Colonic mucosa (tissue), 4 donors: ENCODE results near the gene DUXB. TPM values are rescaled to one million over a fixed set of nuclear protein-coding genes. Genes with fewer than 3 reads are reported as not detected.

Source experiments
- DNase-seq: peaks from one replicate; pipeline ENCODE4 v3.0.0-alpha.2; 2020
- H3K27ac ChIP-seq: fragments of 200-600 bp; one replicate; pipeline ENCODE4 v1.8.0; 2021
- H3K27me3 ChIP-seq: fragments of 200-600 bp; one replicate; pipeline ENCODE4 v1.8.0; 2021
- H3K36me3 ChIP-seq: fragments of 200-600 bp; one replicate; pipeline ENCODE4 v1.8.0; 2021
- H3K4me1 ChIP-seq: fragments of 200-600 bp; one replicate; pipeline ENCODE4 v1.8.0; 2021; ENCODE audit warnings: mild to moderate bottlenecking
- H3K4me3 ChIP-seq: fragments of 200-600 bp; one replicate; pipeline ENCODE4 v1.8.0; 2021
- H3K9ac ChIP-seq, 2 donors: one replicate each; pipeline ENCODE4 v1.7.0; 2013; ENCODE audit warnings: control low read depth in 2 of 2, low read depth in 2 of 2, low read length in 2 of 2
- H3K9me3 ChIP-seq: fragments of 200-600 bp; one replicate; pipeline ENCODE4 v1.8.0; 2021
- intact Hi-C: fragments of 100-400 bp; cut with DNase I; formaldehyde crosslinking; loops from one replicate; pipeline ENCODE4 v1.14.1; 2022
- total RNA-seq, 2 donors: library from RNA; stranded (reverse); fragmentation: NEBNext Ultra II Directional in 1 of 2; extraction: Animal tissue kit (Norgen Biotek cat#: 25700) in 1 of 2; gene quantifications; one replicate each; pipeline ENCODE4 v1.2.1, GENCODE V29; 2021
- TF ChIP-seq, protein P1 (sequence below): fragments of 200-600 bp; IDR thresholded peaks from one replicate; pipeline ENCODE4 v1.8.0; 2022; ENCODE audit warnings: antibody characterized with exemption, mild to moderate bottlenecking
- donor health status: healthy.
- donor health status: DM: no; HTN: no; CAD: no.
- donor health status: DM: no; HTN: no; CAD: no.

DUXB gene, protein sequence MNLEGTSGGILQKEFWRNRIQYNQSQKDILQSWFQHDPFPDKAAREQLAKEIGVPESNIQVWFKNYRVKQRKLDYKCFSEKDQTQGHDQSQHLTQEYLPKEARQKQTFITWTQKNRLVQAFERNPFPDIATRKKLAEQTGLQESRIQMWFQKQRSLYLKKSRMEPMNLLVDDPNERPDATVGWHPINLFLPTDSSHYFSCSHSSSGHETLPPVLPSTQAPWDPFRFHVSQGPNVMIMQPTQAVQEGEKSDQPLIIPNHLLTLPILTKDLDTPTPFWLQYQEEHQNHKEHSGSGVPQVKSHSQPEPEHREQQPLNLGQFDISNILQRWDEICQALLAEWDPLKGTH
- not detected for total RNA-seq

DNA sequence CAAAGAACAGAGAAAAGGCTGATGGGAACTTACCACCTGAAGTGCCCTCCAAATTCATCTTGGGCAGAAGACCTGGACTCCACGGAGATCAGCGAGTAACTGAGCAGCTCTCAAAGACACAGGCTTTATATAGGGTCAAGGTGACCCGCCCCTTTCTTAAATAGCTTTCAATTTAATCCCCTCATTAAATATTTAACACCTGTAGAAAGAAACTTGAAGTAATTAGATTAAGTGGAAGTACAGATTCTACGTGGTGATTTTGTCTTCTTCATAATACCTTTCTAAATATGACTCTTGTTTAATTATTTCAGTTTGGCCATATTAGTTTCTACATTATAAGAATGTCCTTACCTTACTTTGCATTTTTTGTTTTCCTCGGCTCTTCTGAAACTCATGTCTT, at the start of gene DUXB:
TSS of gene DUXB (minus strand) at position 101 of the 400 bp plus-strand sequence. CDS start at position 58, 43 bp downstream.
- no peaks in the 10 kb centered on the region for H3K36me3 ChIP-seq
- intact Hi-C loops, result no loop called here

DNA sequence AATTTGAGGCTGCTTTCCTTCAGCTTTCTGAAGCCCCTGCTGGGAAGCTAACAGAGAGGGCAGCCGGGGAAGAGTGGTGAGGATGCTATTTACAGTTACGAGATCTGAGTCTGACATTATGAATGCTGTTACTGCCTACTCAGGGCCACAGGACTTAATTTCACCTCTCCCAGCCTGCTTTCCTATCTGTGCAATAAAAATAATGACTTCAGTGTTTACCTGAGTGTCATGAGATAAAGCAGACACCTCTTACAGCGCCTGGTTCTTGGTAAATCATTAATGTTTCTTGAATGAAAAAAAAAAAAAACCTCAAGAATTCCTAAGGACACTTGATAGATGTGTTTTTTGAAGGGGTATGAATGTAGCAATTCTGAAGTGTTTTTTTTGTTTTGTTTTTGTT, 49.3 kb upstream of the DUXB start:
- Histone ChIP-seq H3K27me3 (no peaks in the 10 kb centered on the region), H3K4me1 (no peaks in the 10 kb centered on the region), H3K4me3 (no peak overlapping the region), H3K27ac (no peak overlapping the region), H3K36me3 (no peaks in the 10 kb centered on the region), H3K9me3 (no peaks in the 10 kb centered on the region), H3K9ac (no peak overlapping the region)
- DNase-seq, result no peak
- intact Hi-C loops, result no loop called here
- TF ChIP-seq, protein P1, sequence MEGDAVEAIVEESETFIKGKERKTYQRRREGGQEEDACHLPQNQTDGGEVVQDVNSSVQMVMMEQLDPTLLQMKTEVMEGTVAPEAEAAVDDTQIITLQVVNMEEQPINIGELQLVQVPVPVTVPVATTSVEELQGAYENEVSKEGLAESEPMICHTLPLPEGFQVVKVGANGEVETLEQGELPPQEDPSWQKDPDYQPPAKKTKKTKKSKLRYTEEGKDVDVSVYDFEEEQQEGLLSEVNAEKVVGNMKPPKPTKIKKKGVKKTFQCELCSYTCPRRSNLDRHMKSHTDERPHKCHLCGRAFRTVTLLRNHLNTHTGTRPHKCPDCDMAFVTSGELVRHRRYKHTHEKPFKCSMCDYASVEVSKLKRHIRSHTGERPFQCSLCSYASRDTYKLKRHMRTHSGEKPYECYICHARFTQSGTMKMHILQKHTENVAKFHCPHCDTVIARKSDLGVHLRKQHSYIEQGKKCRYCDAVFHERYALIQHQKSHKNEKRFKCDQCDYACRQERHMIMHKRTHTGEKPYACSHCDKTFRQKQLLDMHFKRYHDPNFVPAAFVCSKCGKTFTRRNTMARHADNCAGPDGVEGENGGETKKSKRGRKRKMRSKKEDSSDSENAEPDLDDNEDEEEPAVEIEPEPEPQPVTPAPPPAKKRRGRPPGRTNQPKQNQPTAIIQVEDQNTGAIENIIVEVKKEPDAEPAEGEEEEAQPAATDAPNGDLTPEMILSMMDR, result no peak

More for the DNA sequence above, at the start of gene DUXB:
- no peak for DNase-seq
- Histone ChIP-seq H3K4me3 (no peak within 1 kb of the TSS), H3K27ac (no peak within 1 kb of the TSS), H3K4me1 (no peaks in the 10 kb centered on the region), H3K9ac (no peak within 1 kb of the TSS), H3K9me3 (no peaks in the 10 kb centered on the region), H3K27me3 (no peaks in the 10 kb centered on the region)
- TF ChIP-seq, protein P1, result no peak

DNA sequence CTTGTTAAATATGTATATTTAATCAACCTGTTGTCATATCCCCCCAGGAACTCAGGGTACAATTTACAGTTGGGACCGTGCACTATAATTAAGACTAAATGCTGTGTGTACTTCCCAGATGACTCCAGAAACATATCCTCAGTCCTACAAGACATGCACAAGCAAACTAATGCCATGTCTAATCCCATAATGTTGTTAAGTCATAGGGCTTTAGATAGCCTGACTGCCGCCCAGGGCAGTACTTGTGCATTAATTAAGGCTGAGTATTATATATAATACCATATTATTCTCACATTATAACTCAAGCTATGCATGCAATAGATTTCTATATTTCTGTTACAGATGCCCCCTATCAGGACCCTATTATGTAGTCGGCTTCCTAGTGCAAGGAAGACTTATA, 45.1 kb upstream of the DUXB start:
- Histone ChIP-seq H3K27ac (no peak overlapping the region), H3K9ac (no peak overlapping the region), H3K4me3 (no peak overlapping the region), H3K27me3 (no peaks in the 10 kb centered on the region), H3K36me3 (no peaks in the 10 kb centered on the region), H3K4me1 (no peaks in the 10 kb centered on the region), H3K9me3 (no peaks in the 10 kb centered on the region)
- DNase-seq, result no peak
- intact Hi-C loops, result no loop called here
- TF ChIP-seq, protein P1, result no peak

DNA sequence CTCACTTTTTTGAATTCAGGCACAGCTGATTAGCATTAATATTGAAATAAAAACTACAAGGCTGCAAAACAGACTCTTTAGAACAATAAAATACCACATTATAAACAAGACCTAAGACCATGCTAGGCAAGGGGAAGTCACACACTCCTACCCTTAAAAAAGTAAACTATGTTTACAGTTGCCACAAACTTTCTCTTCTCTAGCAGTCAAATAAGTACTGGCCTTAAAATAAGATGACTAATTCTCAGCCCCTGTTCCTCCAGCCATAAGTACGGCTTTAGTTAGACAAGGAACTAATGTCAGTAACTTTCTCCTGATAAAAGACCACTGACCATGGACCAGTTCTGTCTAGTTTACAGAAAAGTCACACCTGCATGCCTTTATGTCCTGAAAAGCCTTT, 44.6 kb upstream of the DUXB start:
- no peak for DNase-seq
- intact Hi-C loops, result no loop called here
- H3K4me1 ChIP-seq, result no peaks in the 10 kb centered on the region
- no peaks in the 10 kb centered on the region for H3K9me3 ChIP-seq
- H3K27me3 ChIP-seq, result no peaks in the 10 kb centered on the region
- H3K9ac ChIP-seq, result no peak overlapping the region
- TF ChIP-seq, protein P1, result no peak
- no peak overlapping the region for H3K27ac ChIP-seq
- H3K36me3 ChIP-seq, result no peaks in the 10 kb centered on the region
- no peak overlapping the region for H3K4me3 ChIP-seq

DNA sequence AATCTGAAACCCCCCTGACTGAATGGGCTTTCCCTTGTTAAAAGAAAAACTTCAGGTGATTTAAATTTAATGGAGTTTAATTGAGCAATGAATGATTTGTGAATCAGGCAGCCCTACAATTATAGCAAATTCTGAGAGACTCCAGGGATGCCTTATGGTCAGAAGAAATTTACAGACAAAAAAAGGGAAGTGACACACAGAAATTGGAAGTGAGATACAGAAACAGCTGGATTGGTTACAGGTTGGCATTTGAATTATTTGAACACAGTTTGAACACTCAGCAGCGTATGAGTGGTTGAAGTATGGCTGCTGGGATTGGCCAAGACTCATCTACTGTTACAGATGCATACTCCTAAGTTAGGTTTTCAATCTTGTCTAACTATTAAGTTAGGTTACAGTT, 44.0 kb upstream of the DUXB start:
- no peak overlapping the region for H3K27ac ChIP-seq
- H3K36me3 ChIP-seq, result no peaks in the 10 kb centered on the region
- no peaks in the 10 kb centered on the region for H3K27me3 ChIP-seq
- intact Hi-C loops, result no loop called here
- H3K4me3 ChIP-seq, result no peak overlapping the region
- DNase-seq, result no peak
- TF ChIP-seq, protein P1, result no peak
- no peaks in the 10 kb centered on the region for H3K9me3 ChIP-seq
- no peaks in the 10 kb centered on the region for H3K4me1 ChIP-seq
- no peak overlapping the region for H3K9ac ChIP-seq
